UCSD-AML1 (cell line): Measurements from ENCODE around the gene CEP192.
"Not testable (repeated sequence)": the region's sequence is repeated elsewhere in the genome, so short reads cannot be mapped to it uniquely, and the experiment has no call there.

ENCODE experiments used
- DNase-seq: peaks from one replicate; lab custom pipeline; 2025; ENCODE audit not compliant: unreplicated experiment; lab: John Stamatoyannopoulos, UW

Gene CEP192

GRCh38 chr18:13096232-13096631, 105.1 kb downstream of the CEP192 start:
- DNase-seq: no peak

DNA sequence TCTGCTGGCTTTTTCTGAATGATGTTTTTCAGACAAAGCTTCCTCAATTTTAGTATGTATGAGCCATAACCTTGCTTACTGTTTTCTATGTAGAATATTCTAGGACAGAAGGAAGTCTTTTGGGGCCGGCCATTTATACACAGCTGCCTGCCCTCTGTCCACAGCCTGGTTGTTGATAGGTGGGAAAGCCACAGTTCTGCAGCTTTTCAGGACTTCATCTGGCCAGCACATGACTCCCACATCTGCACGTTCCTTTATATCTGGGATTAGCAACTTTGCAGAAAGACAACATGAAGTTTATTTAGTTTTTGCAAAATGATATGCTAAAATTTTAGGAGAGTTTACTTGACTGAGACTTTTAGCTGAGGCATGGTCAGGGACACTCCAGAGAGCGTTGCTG, 105.6 kb downstream of the CEP192 start:
- no peak for DNase-seq

GRCh38 chr18:13098104-13098503, 106.9 kb downstream of the CEP192 start:
- DNase-seq: not testable (repeated sequence)

- no peak for DNase-seq
Observed at GRCh38 chr18:13099113-13099512, 108.0 kb downstream of the CEP192 start.

DNA sequence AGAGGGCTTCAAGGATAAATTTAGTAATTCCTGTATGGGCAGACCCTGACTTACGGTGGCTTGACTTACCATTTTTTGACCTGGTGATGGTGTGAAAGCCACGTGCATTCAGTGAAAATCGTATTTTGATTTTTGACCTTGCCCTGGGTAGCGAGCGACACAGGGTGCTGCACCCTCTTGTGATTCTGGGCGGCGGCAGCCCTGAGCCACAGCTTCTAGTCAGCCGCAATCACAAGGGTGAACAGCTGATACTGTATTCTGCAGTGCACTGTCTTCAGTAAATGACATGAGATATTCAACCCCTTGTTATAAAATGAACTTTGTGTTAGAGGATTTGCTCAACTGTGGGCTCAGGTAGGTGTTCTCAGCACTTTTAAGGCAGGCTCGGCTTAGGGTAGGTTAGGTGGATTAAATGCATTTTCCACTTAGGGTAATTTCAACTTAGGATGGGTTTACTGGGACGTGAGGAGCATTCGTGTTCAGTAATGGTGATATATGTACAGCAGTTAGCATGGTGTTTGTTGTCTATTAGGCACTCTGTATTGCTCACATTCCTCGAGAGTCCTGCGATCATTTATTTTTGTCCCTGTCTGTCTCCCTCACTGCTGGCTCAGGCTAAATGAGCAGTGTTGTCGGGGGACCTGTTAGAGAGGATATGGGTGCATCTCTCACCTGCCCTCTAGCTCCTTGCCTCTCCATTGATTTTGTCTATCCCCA, 109.9 kb downstream of the CEP192 start:
- no peak for DNase-seq

GRCh38 chr18:13101659-13102197, 110.6 kb downstream of the CEP192 start:
- DNase-seq: no peak

DNA sequence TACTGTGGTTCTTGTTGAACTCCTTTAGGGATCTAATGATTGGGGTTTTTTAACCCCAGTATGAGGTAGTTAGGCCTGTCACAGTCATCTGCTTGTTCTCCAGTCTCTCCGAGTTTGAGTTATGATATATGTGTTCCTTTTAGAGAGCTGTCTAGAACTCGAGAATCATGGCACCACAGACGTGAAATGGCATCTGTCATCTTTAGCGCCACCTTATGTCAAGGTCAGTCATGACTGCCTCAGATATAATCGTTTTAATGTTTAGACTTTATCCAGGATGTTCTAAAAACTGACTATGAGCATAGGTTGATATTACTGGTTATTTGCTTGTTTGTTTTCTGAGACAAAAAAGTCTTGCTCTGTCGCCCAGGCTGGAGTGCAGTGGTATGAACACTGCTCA, 112.2 kb downstream of the CEP192 start:
- DNase-seq: no peak

DNA sequence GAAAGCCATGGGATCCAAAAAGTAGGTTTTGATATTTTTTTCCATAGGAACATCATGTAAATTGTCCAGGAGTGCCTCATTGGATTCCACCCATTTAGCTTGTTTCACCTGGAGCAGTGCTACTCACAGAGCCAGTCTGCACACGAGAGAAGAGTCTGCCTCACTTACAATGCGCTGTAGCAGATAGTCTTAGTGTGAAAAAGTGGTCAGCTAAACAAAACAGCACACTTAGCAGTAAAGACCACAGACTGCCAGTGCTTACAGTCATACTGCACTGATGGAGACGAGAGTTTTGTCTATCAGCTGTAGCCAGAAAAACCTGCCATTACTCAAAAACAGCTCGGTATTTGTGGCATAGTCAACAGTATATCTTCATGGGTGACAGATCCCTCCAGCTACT, 113.9 kb downstream of the CEP192 start:
- DNase-seq: no peak

DNA sequence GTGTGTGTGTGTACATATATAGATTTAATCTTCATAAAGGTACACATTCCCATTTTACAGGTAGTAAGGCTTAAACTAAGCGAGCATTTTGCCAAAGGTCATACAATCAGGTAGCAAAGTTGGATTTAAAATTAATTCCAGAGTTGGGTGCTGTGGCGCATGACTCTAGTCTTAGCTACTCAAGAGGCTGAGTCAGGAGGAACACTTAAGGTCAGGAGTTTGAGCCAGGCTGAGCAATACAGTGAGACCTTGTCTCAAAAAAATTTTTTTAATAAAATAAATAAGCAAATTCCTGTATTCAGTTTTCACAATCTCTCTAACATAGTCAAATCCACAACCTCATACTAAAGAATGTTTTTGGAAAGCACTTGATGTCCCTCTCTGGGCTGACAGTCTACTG, 115.9 kb downstream of the CEP192 start:
- DNase-seq: no peak

DNA sequence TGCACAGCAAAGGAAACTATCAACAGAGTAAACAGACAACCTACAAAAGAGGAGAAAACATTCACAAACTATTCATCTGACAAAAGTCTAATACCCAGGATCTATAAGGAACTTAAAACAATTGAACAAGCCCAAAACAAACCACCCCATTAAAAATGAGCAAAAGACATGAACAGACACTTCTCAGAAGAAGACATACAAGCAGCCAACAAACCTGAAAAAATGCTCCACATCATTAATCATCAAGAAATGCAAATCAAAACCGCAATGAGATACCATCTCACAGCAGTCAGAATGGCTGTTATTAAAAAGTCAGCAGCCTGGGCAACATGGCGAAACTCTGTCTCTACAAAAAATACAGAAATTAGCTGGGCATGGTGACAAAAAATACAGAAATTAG, 117.2 kb downstream of the CEP192 start:
- DNase-seq: no peak

DNA sequence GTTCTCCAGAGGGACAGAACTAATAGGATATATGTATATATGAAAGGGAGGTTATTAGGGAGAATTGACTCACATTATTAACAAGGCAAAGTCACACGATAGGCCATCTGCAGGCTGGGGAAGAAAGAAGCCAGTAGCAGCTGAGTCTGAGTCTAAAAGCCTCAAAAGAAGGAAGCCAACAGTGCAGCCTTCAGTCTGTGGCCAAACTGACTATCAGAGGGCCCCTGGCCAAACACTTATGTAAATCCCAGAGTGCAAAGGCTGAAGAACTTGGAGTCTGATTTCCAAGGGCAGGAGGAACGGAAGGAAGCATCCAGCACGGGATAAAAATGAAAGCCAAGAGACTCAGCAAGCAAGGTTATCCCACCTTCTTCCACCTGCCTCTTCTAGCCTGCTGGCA, 119.4 kb downstream of the CEP192 start:
- no peak for DNase-seq

GRCh38 chr18:13112982-13113381, 121.8 kb downstream of the CEP192 start:
- no peak for DNase-seq

- DNase-seq: no peak
Observed at GRCh38 chr18:13120255-13120654, 129.1 kb downstream of the CEP192 start.

GRCh38 chr18:13120983-13121441, 129.8 kb downstream of the CEP192 start:
- DNase-seq: no peak

DNA sequence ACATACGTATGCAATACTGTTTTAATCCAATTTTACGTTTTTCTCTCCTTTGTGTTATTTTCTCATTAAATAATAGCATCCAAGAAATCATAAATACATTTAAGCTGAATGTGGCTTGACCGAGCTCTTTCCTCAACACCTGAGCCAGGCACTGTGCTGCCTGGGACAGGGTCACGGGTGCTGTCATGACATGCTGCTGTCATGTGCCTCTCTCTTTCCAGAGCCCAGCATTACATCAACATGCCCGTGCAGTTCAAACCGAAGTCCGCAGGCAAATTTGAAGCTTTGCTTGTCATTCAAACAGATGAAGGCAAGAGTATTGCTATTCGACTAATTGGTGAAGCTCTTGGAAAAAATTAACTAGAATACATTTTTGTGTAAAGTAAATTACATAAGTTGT, 133.2 kb downstream of the CEP192 start:
- no peak for DNase-seq

DNA sequence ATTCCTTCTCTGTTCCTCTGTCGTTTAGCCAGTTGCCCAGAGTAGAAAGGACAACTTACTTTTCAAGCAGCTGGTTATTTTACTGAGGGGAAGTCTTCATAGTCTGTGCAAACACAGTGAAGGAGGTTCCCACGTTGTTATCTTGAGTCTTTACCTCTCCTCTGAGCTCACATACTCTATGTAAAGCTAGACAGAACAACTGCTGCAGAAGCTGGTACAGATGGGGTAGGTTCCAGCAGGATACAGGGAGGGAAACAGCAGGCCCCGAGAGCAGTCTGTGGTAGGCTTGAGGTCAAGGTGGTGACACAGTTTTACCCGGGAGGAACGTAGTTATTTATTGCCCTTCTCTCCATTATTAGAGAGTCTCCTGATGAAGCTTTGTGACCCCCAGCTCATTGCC, 134.0 kb downstream of the CEP192 start:
- no peak for DNase-seq

- no peak for DNase-seq
Observed at GRCh38 chr18:13126966-13127598, 135.9 kb downstream of the CEP192 start.

DNA sequence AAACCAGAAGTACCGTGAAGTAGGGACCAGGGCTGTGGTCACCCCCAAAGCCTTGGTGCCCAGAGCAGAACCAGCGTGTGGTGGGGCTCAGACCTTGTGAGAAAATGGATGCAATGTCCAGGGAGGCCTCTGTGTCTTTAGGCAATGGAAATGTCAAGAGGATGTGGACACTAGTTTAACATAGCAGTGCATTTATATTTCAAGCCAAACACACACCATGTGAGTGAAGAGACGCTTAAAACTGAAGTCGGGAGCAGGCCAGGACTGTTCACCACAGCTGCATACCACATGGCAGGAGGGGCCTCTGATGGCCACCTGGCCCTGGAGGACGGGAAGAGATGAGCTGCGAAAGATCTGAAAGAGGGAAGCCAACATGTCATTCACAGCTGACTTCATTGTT, 140.1 kb downstream of the CEP192 start:
- DNase-seq: no peak

GRCh38 chr18:13134551-13135401, 143.6 kb downstream of the CEP192 start:
- no peak for DNase-seq

GRCh38 chr18:13136056-13136903, 145.1 kb downstream of the CEP192 start:
- no peak for DNase-seq
